ENCODE data around the gene VAT1. TPM values are rescaled to one million over a fixed set of nuclear protein-coding genes. Genes with fewer than 3 reads are reported as not detected.

VAT1 gene
- total and polyA plus RNA-seq, 2 of the 13 experiments (the other 11 are each of a cell fraction or from before 2014, with no cell fraction given), result 143 to 205 TPM

GRCh38 chr17:42979511-42980273 lies 42.5 kb downstream of the VAT1 start, which contains the start of gene PTGES3L (continued):
- no peak for TF ChIP-seq ZBTB4 (CRISPR knock-in tag; IDR thresholded peaks at IDR 0.05; ENCODE audit: borderline replicate concordance)
- TF ChIP-seq EEA1 (CRISPR knock-in tag; IDR thresholded peaks at IDR 0.05; ENCODE audit: borderline replicate concordance), result 0 out of 2 replicates have a peak, but pooled peaks have one; percentile 27
- peak; percentile 38 for TF ChIP-seq SPEN (CRISPR knock-in tag; IDR thresholded peaks at IDR 0.05; ENCODE audit: low read depth)
- peak; percentile 83 for TF ChIP-seq ELK4 (CRISPR knock-in tag; IDR thresholded peaks at IDR 0.05; ENCODE audit: borderline replicate concordance)
- TF ChIP-seq HDAC6 (IDR thresholded peaks at IDR 0.05; ENCODE audit: low read depth, low read length), result no peak
- no peak for TF ChIP-seq NONO (IDR thresholded peaks at IDR 0.05)
- peak; percentile 3; the same call in 1 of the 2 replicates for TF ChIP-seq NONO (CRISPR knock-in tag; conservative IDR thresholded peaks at IDR 0.05)
- TF ChIP-seq HOXA7 (CRISPR knock-in tag; IDR thresholded peaks at IDR 0.05), result no peak
- TF ChIP-seq ZMAT5 (CRISPR knock-in tag; IDR thresholded peaks at IDR 0.05; ENCODE audit: borderline replicate concordance, low read depth), result no peak
- no peak for TF ChIP-seq ASH2L (IDR thresholded peaks at IDR 0.05; ENCODE audit: insufficient read length, low read depth, low read length)
- TF ChIP-seq CREB1 (IDR thresholded peaks at IDR 0.05), result no peak
- TF ChIP-seq CREB1 (CRISPR knock-in tag; IDR thresholded peaks at IDR 0.05), result no peak
- no peak for TF ChIP-seq ZBTB49 (CRISPR knock-in tag; IDR thresholded peaks at IDR 0.05; ENCODE audit: borderline replicate concordance)
- no peak for TF ChIP-seq ZNF839 (CRISPR knock-in tag; IDR thresholded peaks at IDR 0.05; ENCODE audit: borderline replicate concordance)
- TF ChIP-seq IKZF4 (CRISPR knock-in tag; IDR thresholded peaks at IDR 0.05; ENCODE audit: borderline replicate concordance, low read depth, not compliant biosample characterization), result peak; percentile 27
- no peak for TF ChIP-seq NBN (conservative IDR thresholded peaks at IDR 0.05)
- TF ChIP-seq TRIM24 (CRISPR knock-in tag; IDR thresholded peaks at IDR 0.05), result no peak
- TF ChIP-seq ZBTB34 (CRISPR knock-in tag; IDR thresholded peaks at IDR 0.05), result 0 out of 2 replicates have a peak, but pooled peaks have one; percentile 43
- no peak for TF ChIP-seq EED (CRISPR knock-in tag; IDR thresholded peaks at IDR 0.05)
- no peak for TF ChIP-seq NR2F6 (IDR thresholded peaks at IDR 0.05)
- 0 out of 2 replicates have a peak, but pooled peaks have one; percentile 5 for TF ChIP-seq NR2F6 (CRISPR knock-in tag; IDR thresholded peaks at IDR 0.05)
- no peak for TF ChIP-seq NR2F2 (IDR thresholded peaks at IDR 0.05; ENCODE audit: borderline replicate concordance, low read depth)
